ENCODE results near the gene HELZ. TPM values are rescaled to one million over a fixed set of nuclear protein-coding genes. Genes with fewer than 3 reads are reported as not detected.

The HELZ gene
- total and polyA plus RNA-seq, 10 donors, result 2.5 to 154 (median 88.7) TPM

- WGBS, 5 donors, result 76 to 89% (median 83%) methylated on average over 4 of the region's 4 CpGs
- Histone ChIP-seq H3K27me3 (replicated peaks in 1 of 7) (no peaks in the 10 kb centered on the region), H3K4me1 (no peaks in the 10 kb centered on the region), H3K27ac (no peak overlapping the region), H3K9me3 (peaks cover 3 to 45% (median 33%) of the 10 kb centered on the region in 8 donors), H3K36me3 (no peaks in the 10 kb centered on the region), H3K4me3 (no peak overlapping the region)
- intact Hi-C loops (cut with DNase I; ENCODE audit: low total_unique reads), result no loop called here
- peak; percentile 47 for DNase-seq
- TF ChIP-seq POLR2A (IDR thresholded peaks at IDR 0.05), result no peak
- no peak for TF ChIP-seq POLR2AphosphoS5 (IDR thresholded peaks at IDR 0.05)
- TF ChIP-seq, protein P1, sequence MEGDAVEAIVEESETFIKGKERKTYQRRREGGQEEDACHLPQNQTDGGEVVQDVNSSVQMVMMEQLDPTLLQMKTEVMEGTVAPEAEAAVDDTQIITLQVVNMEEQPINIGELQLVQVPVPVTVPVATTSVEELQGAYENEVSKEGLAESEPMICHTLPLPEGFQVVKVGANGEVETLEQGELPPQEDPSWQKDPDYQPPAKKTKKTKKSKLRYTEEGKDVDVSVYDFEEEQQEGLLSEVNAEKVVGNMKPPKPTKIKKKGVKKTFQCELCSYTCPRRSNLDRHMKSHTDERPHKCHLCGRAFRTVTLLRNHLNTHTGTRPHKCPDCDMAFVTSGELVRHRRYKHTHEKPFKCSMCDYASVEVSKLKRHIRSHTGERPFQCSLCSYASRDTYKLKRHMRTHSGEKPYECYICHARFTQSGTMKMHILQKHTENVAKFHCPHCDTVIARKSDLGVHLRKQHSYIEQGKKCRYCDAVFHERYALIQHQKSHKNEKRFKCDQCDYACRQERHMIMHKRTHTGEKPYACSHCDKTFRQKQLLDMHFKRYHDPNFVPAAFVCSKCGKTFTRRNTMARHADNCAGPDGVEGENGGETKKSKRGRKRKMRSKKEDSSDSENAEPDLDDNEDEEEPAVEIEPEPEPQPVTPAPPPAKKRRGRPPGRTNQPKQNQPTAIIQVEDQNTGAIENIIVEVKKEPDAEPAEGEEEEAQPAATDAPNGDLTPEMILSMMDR (IDR thresholded peaks at IDR 0.05 in 8 of 11, conservative IDR thresholded peaks at IDR 0.05 in 3 of 11), result no peak
Observed at GRCh38 chr17:67046398-67046797, 198.6 kb downstream of the HELZ start.

GRCh38 chr17:67044940-67045339, 200.1 kb downstream of the HELZ start:
- H3K27ac ChIP-seq, result no peak overlapping the region

DNA sequence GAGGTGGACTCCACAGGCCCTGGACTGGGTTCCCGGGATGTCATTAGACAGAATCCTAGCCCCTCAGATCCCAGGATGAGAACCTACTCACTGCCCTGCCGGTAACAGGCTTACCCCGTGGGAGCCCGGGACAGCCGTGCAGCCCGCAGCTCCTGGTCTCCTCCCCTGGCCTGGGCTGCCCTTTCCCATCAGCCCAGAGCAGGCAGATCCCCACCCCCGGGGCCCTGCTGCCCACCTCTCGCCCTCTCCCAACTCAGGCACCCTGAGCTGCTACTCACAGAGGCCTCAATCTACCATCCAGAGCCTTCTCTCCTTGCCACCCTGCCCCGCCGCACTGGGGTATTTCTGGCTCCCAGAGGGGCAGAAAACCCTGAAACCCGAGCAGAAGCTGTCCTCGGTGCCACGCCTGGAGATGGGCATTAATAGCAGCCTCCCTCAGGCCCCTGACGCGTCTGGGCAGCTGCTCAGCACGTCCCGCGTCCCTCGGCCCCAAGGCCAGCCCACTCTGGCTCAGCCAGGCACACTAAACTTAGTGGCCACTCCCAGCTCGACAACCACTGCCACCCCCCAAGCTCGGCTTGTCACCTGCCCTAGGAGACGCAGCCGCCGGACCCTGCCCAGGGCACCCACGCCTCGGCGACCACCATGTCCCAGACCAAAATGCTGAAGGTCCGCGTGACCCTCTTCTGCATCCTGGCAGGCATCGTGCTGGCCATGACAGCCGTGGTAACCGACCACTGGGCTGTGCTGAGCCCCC, 200.8 kb downstream of the HELZ start, which contains the start of gene CACNG1:
CACNG1 (plus strand) TSS at position 539 of the 757 bp plus-strand sequence; CDS start at position 646, 107 bp downstream.
- no peak for TF ChIP-seq POLR2AphosphoS5 (IDR thresholded peaks at IDR 0.05)
- TF ChIP-seq POLR2A (IDR thresholded peaks at IDR 0.05), result no peak
- TF ChIP-seq, protein P1 (IDR thresholded peaks at IDR 0.05 in 8 of 11, conservative IDR thresholded peaks at IDR 0.05 in 3 of 11), result no peak
- Histone ChIP-seq H3K9me3 (peaks cover 3 to 27% (median 23%) of the 10 kb centered on the region in 8 donors), H3K36me3 (no peaks in the 10 kb centered on the region), H3K27me3 (replicated peaks in 1 of 7) (no peaks in the 10 kb centered on the region), H3K4me3 (no peak within 1 kb of the TSS), H3K4me1 (no peaks in the 10 kb centered on the region), H3K27ac (no peak within 1 kb of the TSS)
- no peak for DNase-seq
- WGBS, 5 donors, result 86 to 91% (median 90%) methylated on average over 28 to 32 of the region's 32 CpGs
- intact Hi-C loops (cut with DNase I; ENCODE audit: low total_unique reads), result no loop called here

More at GRCh38 chr17:67044940-67045339, 200.1 kb downstream of the HELZ start:
- Histone ChIP-seq H3K36me3 (no peaks in the 10 kb centered on the region), H3K9me3 (peaks cover 3 to 34% (median 31%) of the 10 kb centered on the region in 8 donors), H3K27me3 (replicated peaks in 1 of 7) (no peaks in the 10 kb centered on the region), H3K4me1 (no peaks in the 10 kb centered on the region), H3K4me3 (no peak overlapping the region)
- TF ChIP-seq POLR2A (IDR thresholded peaks at IDR 0.05) (no peak), POLR2AphosphoS5 (IDR thresholded peaks at IDR 0.05) (no peak)
- TF ChIP-seq, protein P1 (IDR thresholded peaks at IDR 0.05 in 8 of 11, conservative IDR thresholded peaks at IDR 0.05 in 3 of 11), result no peak
- DNase-seq, result no peak
- intact Hi-C loops (cut with DNase I; ENCODE audit: low total_unique reads), result no loop called here
- WGBS, 5 donors, result 78 to 86% (median 86%) methylated on average over 5 of the region's 5 CpGs

DNA sequence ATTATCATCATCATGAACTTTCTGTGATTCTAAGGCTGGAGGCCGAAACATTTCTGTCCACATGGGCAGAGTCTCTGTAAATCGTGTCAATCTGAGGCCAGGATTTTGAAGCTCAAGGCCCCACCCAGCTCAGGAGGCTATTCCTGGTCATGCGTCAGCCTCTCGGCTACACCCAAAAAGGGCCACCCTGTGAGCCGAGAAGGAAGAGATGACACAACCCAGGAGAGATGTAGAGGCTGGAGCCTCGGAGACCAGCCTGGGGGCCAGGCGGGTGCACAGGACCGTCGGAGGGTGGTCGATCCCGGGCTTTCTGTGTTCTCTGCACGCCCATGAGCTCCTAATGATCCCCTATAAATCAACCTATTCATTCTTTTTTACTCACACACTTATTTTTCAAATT, 201.7 kb downstream of the HELZ start:
- Histone ChIP-seq H3K4me3 (no peak overlapping the region), H3K4me1 (no peaks in the 10 kb centered on the region), H3K27me3 (replicated peaks in 1 of 7) (no peaks in the 10 kb centered on the region), H3K27ac (no peak overlapping the region), H3K36me3 (no peaks in the 10 kb centered on the region), H3K9me3 (peaks cover 0 to 18% (median 14%) of the 10 kb centered on the region in 8 donors)
- 86 to 97% (median 90%) methylated on average over 11 to 12 of the region's 12 CpGs for WGBS, 5 donors
- TF ChIP-seq, protein P1 (IDR thresholded peaks at IDR 0.05 in 8 of 11, conservative IDR thresholded peaks at IDR 0.05 in 3 of 11), result no peak
- no peak for TF ChIP-seq POLR2AphosphoS5 (IDR thresholded peaks at IDR 0.05)
- TF ChIP-seq POLR2A (IDR thresholded peaks at IDR 0.05), result no peak
- DNase-seq, result no peak
- intact Hi-C loops (cut with DNase I; ENCODE audit: low total_unique reads), result no loop called here
